ENCODE data around the gene TAMALIN.

Gene TAMALIN

GRCh38 chr12:52058631-52059361 is 52.0 kb downstream of the TAMALIN start:
- Histone ChIP-seq H3K4me1 (ENCODE audit: control insufficient read depth in 1 of 2, insufficient read depth in 2 of 2, low read length in 2 of 2) (no peaks in the 10 kb centered on the region), H3K27ac (ENCODE audit: low read depth, low read length) (no peak overlapping the region), H3K4me2 (ENCODE audit: low read length) (no peak overlapping the region), H3K9ac (ENCODE audit: low read length) (no peak overlapping the region), H3K4ac (ENCODE audit: low read depth, low read length) (no peak overlapping the region), H3K79me1 (ENCODE audit: low read length) (no peaks in the 10 kb centered on the region), H2BK12ac (ENCODE audit: low read length) (no peak overlapping the region), H2AFZ (ENCODE audit: insufficient read depth, low read length, poor library complexity) (no peak overlapping the region), H2AK5ac (ENCODE audit: low read length) (no peak overlapping the region), H4K8ac (ENCODE audit: low read depth, low read length) (no peak overlapping the region), H3K36me3 (ENCODE audit: control insufficient read depth in 1 of 2, insufficient read depth in 2 of 2, low read length in 2 of 2) (peaks cover 27 to 36% of the 10 kb centered on the region in 2 experiments), H3K4me3 (ENCODE audit: low read depth, low read length) (no peak overlapping the region), H2BK5ac (ENCODE audit: low read depth, low read length, poor library complexity) (no peak overlapping the region), H3K79me2 (ENCODE audit: control insufficient read depth, insufficient read depth, low read length, poor library complexity) (no peaks in the 10 kb centered on the region), H3K18ac (ENCODE audit: low read length) (no peak overlapping the region), H3K9me3 (ENCODE audit: insufficient read depth, low read depth, low read length) (no peaks in the 10 kb centered on the region), H4K12ac (ENCODE audit: low read depth, low read length) (no peak overlapping the region), H3K27me3 (ENCODE audit: insufficient read depth, low read length) (no peaks in the 10 kb centered on the region), H3K23ac (ENCODE audit: low read length) (no peak overlapping the region), H4K91ac (ENCODE audit: low read depth, low read length) (no peak overlapping the region), H2BK120ac (ENCODE audit: insufficient read depth, low read length, poor library complexity) (no peak overlapping the region), H3K14ac (ENCODE audit: low read length) (no peak overlapping the region)
- WGBS (ENCODE audit: extremely low coverage, insufficient coverage, insufficient read length) = no CpG with 5 or more reads among the region's 25 CpGs
- DNase-seq = no peak

- Histone ChIP-seq H3K4ac (ENCODE audit: low read depth, low read length) (no peak overlapping the region), H3K27me3 (ENCODE audit: insufficient read depth, low read length) (no peaks in the 10 kb centered on the region), H3K79me2 (ENCODE audit: control insufficient read depth, insufficient read depth, low read length, poor library complexity) (no peaks in the 10 kb centered on the region), H3K36me3 (ENCODE audit: control insufficient read depth in 1 of 2, insufficient read depth in 2 of 2, low read length in 2 of 2) (peaks cover 23 to 28% of the 10 kb centered on the region in 2 experiments), H3K23ac (ENCODE audit: low read length) (no peak overlapping the region), H3K79me1 (ENCODE audit: low read length) (no peaks in the 10 kb centered on the region), H4K12ac (ENCODE audit: low read depth, low read length) (peak overlapping the region; percentile 20), H3K14ac (ENCODE audit: low read length) (no peak overlapping the region), H3K27ac (ENCODE audit: low read depth, low read length) (no peak overlapping the region), H3K9ac (ENCODE audit: low read length) (no peak overlapping the region), H2BK5ac (ENCODE audit: low read depth, low read length, poor library complexity) (no peak overlapping the region), H4K8ac (ENCODE audit: low read depth, low read length) (no peak overlapping the region), H3K9me3 (ENCODE audit: insufficient read depth, low read depth, low read length) (no peaks in the 10 kb centered on the region), H3K4me2 (ENCODE audit: low read length) (no peak overlapping the region), H3K4me1 (ENCODE audit: control insufficient read depth in 1 of 2, insufficient read depth in 2 of 2, low read length in 2 of 2) (no peaks in the 10 kb centered on the region), H2BK120ac (ENCODE audit: insufficient read depth, low read length, poor library complexity) (no peak overlapping the region), H2AK5ac (ENCODE audit: low read length) (no peak overlapping the region), H3K4me3 (ENCODE audit: low read depth, low read length) (no peak overlapping the region), H3K18ac (ENCODE audit: low read length) (no peak overlapping the region), H4K91ac (ENCODE audit: low read depth, low read length) (no peak overlapping the region), H2BK12ac (ENCODE audit: low read length) (no peak overlapping the region), H2AFZ (ENCODE audit: insufficient read depth, low read length, poor library complexity) (no peak overlapping the region)
- no peak for DNase-seq
- WGBS (ENCODE audit: extremely low coverage, insufficient coverage, insufficient read length) = no CpG with 5 or more reads among the region's 12 CpGs
These were observed 53.1 kb downstream of the TAMALIN start for GRCh38 chr12:52059582-52060497.

- no peak overlapping the region for H3K18ac ChIP-seq (ENCODE audit: low read length)
- peaks cover 19 to 20% of the 10 kb centered on the region in 2 experiments for H3K36me3 ChIP-seq (ENCODE audit: control insufficient read depth in 1 of 2, insufficient read depth in 2 of 2, low read length in 2 of 2)
- no peak overlapping the region for H3K9ac ChIP-seq (ENCODE audit: low read length)
- H3K27me3 ChIP-seq (ENCODE audit: insufficient read depth, low read length) = no peaks in the 10 kb centered on the region
- H2BK120ac ChIP-seq (ENCODE audit: insufficient read depth, low read length, poor library complexity) = no peak overlapping the region
- no peak overlapping the region for H2AFZ ChIP-seq (ENCODE audit: insufficient read depth, low read length, poor library complexity)
- no CpG with 5 or more reads among the region's 14 CpGs for WGBS (ENCODE audit: extremely low coverage, insufficient coverage, insufficient read length)
- H3K4me2 ChIP-seq (ENCODE audit: low read length) = no peak overlapping the region
- no peaks in the 10 kb centered on the region for H3K4me1 ChIP-seq (ENCODE audit: control insufficient read depth in 1 of 2, insufficient read depth in 2 of 2, low read length in 2 of 2)
- no peak overlapping the region for H3K14ac ChIP-seq (ENCODE audit: low read length)
- H4K12ac ChIP-seq (ENCODE audit: low read depth, low read length) = peak overlapping the region; percentile 20
- no peak overlapping the region for H2BK5ac ChIP-seq (ENCODE audit: low read depth, low read length, poor library complexity)
- no peak for DNase-seq
- H2BK12ac ChIP-seq (ENCODE audit: low read length) = no peak overlapping the region
- H3K79me2 ChIP-seq (ENCODE audit: control insufficient read depth, insufficient read depth, low read length, poor library complexity) = no peaks in the 10 kb centered on the region
- H4K8ac ChIP-seq (ENCODE audit: low read depth, low read length) = no peak overlapping the region
- H3K4me3 ChIP-seq (ENCODE audit: low read depth, low read length) = no peak overlapping the region
- H3K23ac ChIP-seq (ENCODE audit: low read length) = no peak overlapping the region
- no peak overlapping the region for H4K91ac ChIP-seq (ENCODE audit: low read depth, low read length)
- H3K9me3 ChIP-seq (ENCODE audit: insufficient read depth, low read depth, low read length) = no peaks in the 10 kb centered on the region
- H3K4ac ChIP-seq (ENCODE audit: low read depth, low read length) = no peak overlapping the region
- no peak overlapping the region for H2AK5ac ChIP-seq (ENCODE audit: low read length)
- no peak overlapping the region for H3K27ac ChIP-seq (ENCODE audit: low read depth, low read length)
- no peaks in the 10 kb centered on the region for H3K79me1 ChIP-seq (ENCODE audit: low read length)
These were observed 53.9 kb downstream of the TAMALIN start for GRCh38 chr12:52060498-52061177.

- Histone ChIP-seq H3K4me1 (ENCODE audit: control insufficient read depth in 1 of 2, insufficient read depth in 2 of 2, low read length in 2 of 2) (no peaks in the 10 kb centered on the region), H3K4me3 (ENCODE audit: low read depth, low read length) (no peak overlapping the region), H3K23ac (ENCODE audit: low read length) (no peak overlapping the region), H3K27ac (ENCODE audit: low read depth, low read length) (no peak overlapping the region), H4K8ac (ENCODE audit: low read depth, low read length) (no peak overlapping the region), H2BK120ac (ENCODE audit: insufficient read depth, low read length, poor library complexity) (no peak overlapping the region), H3K9ac (ENCODE audit: low read length) (no peak overlapping the region), H2AK5ac (ENCODE audit: low read length) (no peak overlapping the region), H2BK12ac (ENCODE audit: low read length) (no peak overlapping the region), H3K14ac (ENCODE audit: low read length) (no peak overlapping the region), H3K4me2 (ENCODE audit: low read length) (no peak overlapping the region), H3K36me3 (ENCODE audit: control insufficient read depth in 1 of 2, insufficient read depth in 2 of 2, low read length in 2 of 2) (peaks cover 13 to 14% of the 10 kb centered on the region in 2 experiments), H3K18ac (ENCODE audit: low read length) (no peak overlapping the region), H3K79me1 (ENCODE audit: low read length) (no peaks in the 10 kb centered on the region), H3K9me3 (ENCODE audit: insufficient read depth, low read depth, low read length) (no peaks in the 10 kb centered on the region), H2AFZ (ENCODE audit: insufficient read depth, low read length, poor library complexity) (no peak overlapping the region), H3K27me3 (ENCODE audit: insufficient read depth, low read length) (no peaks in the 10 kb centered on the region), H4K91ac (ENCODE audit: low read depth, low read length) (no peak overlapping the region), H2BK5ac (ENCODE audit: low read depth, low read length, poor library complexity) (no peak overlapping the region), H3K79me2 (ENCODE audit: control insufficient read depth, insufficient read depth, low read length, poor library complexity) (no peaks in the 10 kb centered on the region), H3K4ac (ENCODE audit: low read depth, low read length) (no peak overlapping the region), H4K12ac (ENCODE audit: low read depth, low read length) (no peak overlapping the region)
- DNase-seq = no peak
- no CpG with 5 or more reads among the region's 12 CpGs for WGBS (ENCODE audit: extremely low coverage, insufficient coverage, insufficient read length)
These were observed 54.9 kb downstream of the TAMALIN start for GRCh38 chr12:52061470-52062166.
